KMS-11 (cell line): Measurements from ENCODE around the gene PALM3.
"Not testable (repeated sequence)": the region's sequence is repeated elsewhere in the genome, so short reads cannot be mapped to it uniquely, and the experiment has no call there.

ENCODE experiments used
- H2AFZ ChIP-seq: fragments of 200-600 bp; sonication (generic); 2 replicates; pipeline ENCODE4 v1.6.1; 2016; ENCODE audit warnings: antibody characterized with exemption, mixed run types, low read depth
- H3K27ac ChIP-seq: fragments of 200-600 bp; sonication (generic); 2 replicates; pipeline ENCODE4 v1.6.1; 2016; ENCODE audit warnings: mild to moderate bottlenecking, mixed run types
- H3K27me3 ChIP-seq: fragments of 200-600 bp; sonication (generic); 2 replicates; pipeline ENCODE4 v1.6.1; 2017; ENCODE audit warnings: mild to moderate bottlenecking, low read depth, mixed run types, moderate library complexity; ENCODE audit not compliant: insufficient read depth
- H3K36me3 ChIP-seq: fragments of 200-600 bp; sonication (generic); 2 replicates; pipeline ENCODE4 v1.6.1; 2017; ENCODE audit warnings: mild to moderate bottlenecking, mixed run types; ENCODE audit not compliant: insufficient read depth
- H3K4me1 ChIP-seq: fragments of 200-600 bp; sonication (generic); 2 replicates; pipeline ENCODE4 v1.6.1; 2016; ENCODE audit warnings: mild to moderate bottlenecking, low read depth, mixed run types; ENCODE audit not compliant: poor library complexity, severe bottlenecking
- H3K4me2 ChIP-seq: fragments of 200-600 bp; sonication (generic); 2 replicates; pipeline ENCODE4 v1.7.0; 2016; ENCODE audit warnings: mild to moderate bottlenecking, mixed run types
- H3K4me3 ChIP-seq: fragments of 200-600 bp; sonication (generic); IDR thresholded peaks from 2 replicates; pipeline ENCODE4 v1.6.1; 2017; ENCODE audit warnings: low read depth, low read length, mixed read lengths; ENCODE audit not compliant: insufficient read depth
- H3K79me2 ChIP-seq: fragments of 200-600 bp; sonication (generic); 2 replicates; pipeline ENCODE4 v1.6.1; 2016; ENCODE audit warnings: low read depth, mixed run types; ENCODE audit not compliant: insufficient read depth
- H3K9ac ChIP-seq: fragments of 200-600 bp; sonication (generic); 2 replicates; pipeline ENCODE4 v1.6.1; 2016; ENCODE audit warnings: mild to moderate bottlenecking, mixed run types
- H4K20me1 ChIP-seq: fragments of 200-600 bp; sonication (generic); 2 replicates; pipeline ENCODE4 v1.6.1; 2016; ENCODE audit warnings: mild to moderate bottlenecking, mixed run types; ENCODE audit not compliant: insufficient read depth
- TF ChIP-seq, protein P1 (sequence below): fragments of 200-600 bp; sonication (generic); conservative IDR thresholded peaks from 2 replicates; pipeline ENCODE4 v1.6.1; 2017; ENCODE audit warnings: low read depth, mild to moderate bottlenecking, antibody characterized with exemption, low read length, moderate library complexity, mixed read lengths

PALM3 gene

DNA sequence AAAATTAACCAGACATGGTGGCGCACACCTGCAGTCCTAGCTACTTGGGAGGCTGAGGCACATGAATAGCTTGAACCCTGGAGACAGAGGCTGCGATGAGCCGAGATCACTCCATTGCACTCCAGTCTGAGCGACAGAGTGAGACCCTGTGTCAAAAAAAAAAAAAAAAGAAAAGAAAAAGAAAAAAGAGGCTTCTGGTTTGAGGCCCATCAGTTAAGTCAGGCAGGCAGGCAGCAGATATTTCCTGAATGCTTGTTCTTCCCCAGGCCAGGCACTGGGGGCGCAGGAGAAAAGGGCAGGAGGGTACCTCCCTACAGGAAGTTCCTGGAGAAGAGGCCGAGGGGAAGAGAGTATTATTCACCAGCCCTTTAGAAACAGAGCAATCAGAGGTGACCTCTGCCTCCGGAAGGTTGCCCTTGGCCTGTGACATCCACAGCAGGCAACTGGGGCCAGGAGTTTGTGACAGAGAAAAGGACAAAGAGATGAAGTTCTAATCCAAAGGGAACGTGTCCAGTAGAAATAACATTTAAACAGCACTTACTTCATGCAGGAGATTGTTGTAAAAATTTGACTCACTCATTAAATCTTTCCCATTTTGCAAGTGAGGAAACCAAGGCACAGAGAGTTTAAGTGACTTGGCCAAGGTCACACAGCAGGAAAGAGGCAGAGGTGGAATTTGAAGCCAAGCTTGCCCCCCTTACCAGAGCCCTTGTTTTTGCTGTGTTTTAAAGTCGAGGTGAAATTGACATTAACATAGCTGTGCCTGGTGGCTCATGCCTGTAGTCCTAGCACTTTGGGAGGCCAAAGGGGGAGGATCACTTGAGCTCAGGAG lies 38.3 kb downstream of the PALM3 start:
- Histone ChIP-seq H2AFZ (peak overlapping the region; percentile 35; the same call in 1 of the 2 replicates), H3K4me2 (no peak overlapping the region), H3K36me3 (no peaks in the 10 kb centered on the region), H3K79me2 (no peaks in the 10 kb centered on the region), H3K27ac (no peak overlapping the region), H3K9ac (no peak overlapping the region), H3K4me1 (peaks cover 7% of the 10 kb centered on the region), H3K4me3 (no peak overlapping the region), H4K20me1 (no peaks in the 10 kb centered on the region), H3K27me3 (no peaks in the 10 kb centered on the region)
- TF ChIP-seq, protein P1, sequence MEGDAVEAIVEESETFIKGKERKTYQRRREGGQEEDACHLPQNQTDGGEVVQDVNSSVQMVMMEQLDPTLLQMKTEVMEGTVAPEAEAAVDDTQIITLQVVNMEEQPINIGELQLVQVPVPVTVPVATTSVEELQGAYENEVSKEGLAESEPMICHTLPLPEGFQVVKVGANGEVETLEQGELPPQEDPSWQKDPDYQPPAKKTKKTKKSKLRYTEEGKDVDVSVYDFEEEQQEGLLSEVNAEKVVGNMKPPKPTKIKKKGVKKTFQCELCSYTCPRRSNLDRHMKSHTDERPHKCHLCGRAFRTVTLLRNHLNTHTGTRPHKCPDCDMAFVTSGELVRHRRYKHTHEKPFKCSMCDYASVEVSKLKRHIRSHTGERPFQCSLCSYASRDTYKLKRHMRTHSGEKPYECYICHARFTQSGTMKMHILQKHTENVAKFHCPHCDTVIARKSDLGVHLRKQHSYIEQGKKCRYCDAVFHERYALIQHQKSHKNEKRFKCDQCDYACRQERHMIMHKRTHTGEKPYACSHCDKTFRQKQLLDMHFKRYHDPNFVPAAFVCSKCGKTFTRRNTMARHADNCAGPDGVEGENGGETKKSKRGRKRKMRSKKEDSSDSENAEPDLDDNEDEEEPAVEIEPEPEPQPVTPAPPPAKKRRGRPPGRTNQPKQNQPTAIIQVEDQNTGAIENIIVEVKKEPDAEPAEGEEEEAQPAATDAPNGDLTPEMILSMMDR: peak; percentile 41; the same call in 1 of the 2 replicates

DNA sequence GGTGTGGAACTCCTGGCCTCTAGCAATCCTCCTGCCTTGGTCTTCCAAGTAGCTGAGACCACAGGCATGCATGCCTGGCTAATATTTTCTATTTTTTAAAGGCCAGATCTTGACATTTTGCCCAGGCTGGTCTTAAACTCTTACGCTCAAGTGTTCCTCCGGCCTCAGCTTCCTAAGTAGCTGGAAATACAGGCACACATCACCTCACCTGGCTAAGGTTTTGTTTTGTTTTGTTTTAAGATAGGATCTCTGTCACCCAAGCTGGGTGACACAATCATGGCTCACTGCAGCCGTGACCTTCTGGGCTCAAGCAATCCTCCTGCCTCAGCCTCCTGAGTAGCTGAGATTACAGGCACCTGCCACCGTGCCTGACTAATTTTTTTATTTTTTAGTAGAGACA lies 39.4 kb downstream of the PALM3 start:
- H2AFZ ChIP-seq: no peak overlapping the region
- peaks cover 13% of the 10 kb centered on the region for H3K4me1 ChIP-seq
- no peak overlapping the region for H3K9ac ChIP-seq
- no peaks in the 10 kb centered on the region for H3K79me2 ChIP-seq
- H3K27ac ChIP-seq: no peak overlapping the region
- no peak overlapping the region for H3K4me2 ChIP-seq
- TF ChIP-seq, protein P1: no peak
- no peaks in the 10 kb centered on the region for H3K36me3 ChIP-seq
- no peaks in the 10 kb centered on the region for H4K20me1 ChIP-seq
- no peaks in the 10 kb centered on the region for H3K27me3 ChIP-seq
- no peak overlapping the region for H3K4me3 ChIP-seq

DNA sequence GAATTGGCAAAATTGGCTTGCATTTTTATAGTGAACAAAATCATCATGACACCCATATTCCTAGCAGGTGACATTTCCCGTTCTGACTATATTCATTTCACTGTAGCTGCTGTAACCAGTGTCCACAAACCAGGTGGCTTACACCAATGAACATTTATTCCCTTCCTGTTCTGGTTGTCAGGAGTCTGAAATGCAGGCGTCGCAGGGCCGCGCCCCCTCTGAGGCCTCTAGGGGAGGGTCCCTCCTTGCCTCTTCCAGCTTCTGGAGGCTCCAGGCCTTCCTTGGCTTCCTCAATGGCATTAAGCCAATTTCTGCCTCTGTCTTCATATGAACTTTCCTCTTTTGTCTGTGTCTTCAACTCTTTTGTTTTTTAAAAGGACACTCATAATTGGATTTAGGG lies 40.4 kb downstream of the PALM3 start:
- Histone ChIP-seq H4K20me1 (no peaks in the 10 kb centered on the region), H3K27ac (no peak overlapping the region), H3K36me3 (no peaks in the 10 kb centered on the region), H3K79me2 (no peaks in the 10 kb centered on the region), H3K27me3 (no peaks in the 10 kb centered on the region), H3K4me1 (peaks cover 19% of the 10 kb centered on the region), H2AFZ (no peak overlapping the region), H3K9ac (no peak overlapping the region), H3K4me3 (no peak overlapping the region), H3K4me2 (no peak overlapping the region)
- TF ChIP-seq, protein P1: no peak

DNA sequence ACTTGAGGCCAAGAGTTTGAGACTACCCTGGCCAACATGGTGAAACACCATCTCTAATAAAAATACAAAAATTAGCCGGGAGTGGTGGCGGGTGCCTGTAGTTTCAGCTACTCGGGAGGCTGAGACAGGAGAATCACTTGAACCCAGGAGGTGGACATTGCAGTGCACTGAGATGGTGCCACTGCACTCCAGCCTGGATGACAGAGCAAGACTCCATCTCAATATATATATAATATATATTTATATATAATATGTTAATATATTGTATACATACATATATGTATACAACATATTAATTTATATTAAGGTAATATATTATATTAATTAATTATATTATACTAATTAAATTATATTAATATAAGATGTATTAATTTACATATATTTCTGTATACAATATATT lies 42.1 kb downstream of the PALM3 start:
- not testable (repeated sequence) for H3K4me2 ChIP-seq, H4K20me1 ChIP-seq, H3K4me3 ChIP-seq, H3K27ac ChIP-seq, H2AFZ ChIP-seq, H3K27me3 ChIP-seq, H3K79me2 ChIP-seq, H3K36me3 ChIP-seq, H3K9ac ChIP-seq
- peaks cover 34% of the 10 kb centered on the region for H3K4me1 ChIP-seq

DNA sequence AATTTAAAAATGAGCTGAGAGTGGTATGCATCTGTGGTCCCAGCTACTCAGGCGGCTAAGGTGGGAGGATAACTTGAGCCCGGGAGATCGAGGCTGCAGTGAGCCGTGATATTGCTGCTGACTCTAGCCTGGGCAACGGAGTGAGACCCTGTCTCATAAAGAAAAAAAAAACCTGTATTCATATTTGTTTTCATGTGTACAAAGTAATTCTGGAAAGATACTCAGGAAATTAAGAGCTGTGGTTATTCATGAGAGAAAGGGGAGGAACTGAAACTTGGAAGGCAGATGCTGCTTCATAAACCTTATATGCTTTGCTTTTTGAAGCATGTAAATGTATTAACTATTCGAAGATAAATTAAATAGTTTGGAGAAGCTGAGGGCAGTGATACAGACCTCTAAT lies 42.8 kb downstream of the PALM3 start:
- Histone ChIP-seq H3K4me3 (no peak overlapping the region), H3K4me2 (peak overlapping the region; percentile 3; the same call in 1 of the 2 replicates), H3K79me2 (no peaks in the 10 kb centered on the region), H3K36me3 (no peaks in the 10 kb centered on the region), H3K27ac (no peak overlapping the region), H4K20me1 (no peaks in the 10 kb centered on the region), H3K27me3 (no peaks in the 10 kb centered on the region), H3K4me1 (peaks cover 41% of the 10 kb centered on the region), H3K9ac (no peak overlapping the region), H2AFZ (no peak overlapping the region)
- TF ChIP-seq, protein P1: no peak
